C4-2B (cell line): ENCODE data around the gene WDR46.

ENCODE experiments used
- ZFX ChIP-seq: fragments of 450-650 bp; IDR thresholded peaks from 2 replicates; pipeline ENCODE4 v1.6.1; 2017
- TF ChIP-seq, protein P1 (sequence below): fragments of 450-650 bp; conservative IDR thresholded peaks from 2 replicates; pipeline ENCODE4 v1.5.1; 2017; ENCODE audit warnings: mild to moderate bottlenecking

GRCh38 chr6:33295621-33296369, 6.8 kb upstream of the WDR46 start:
- TF ChIP-seq, protein P1, sequence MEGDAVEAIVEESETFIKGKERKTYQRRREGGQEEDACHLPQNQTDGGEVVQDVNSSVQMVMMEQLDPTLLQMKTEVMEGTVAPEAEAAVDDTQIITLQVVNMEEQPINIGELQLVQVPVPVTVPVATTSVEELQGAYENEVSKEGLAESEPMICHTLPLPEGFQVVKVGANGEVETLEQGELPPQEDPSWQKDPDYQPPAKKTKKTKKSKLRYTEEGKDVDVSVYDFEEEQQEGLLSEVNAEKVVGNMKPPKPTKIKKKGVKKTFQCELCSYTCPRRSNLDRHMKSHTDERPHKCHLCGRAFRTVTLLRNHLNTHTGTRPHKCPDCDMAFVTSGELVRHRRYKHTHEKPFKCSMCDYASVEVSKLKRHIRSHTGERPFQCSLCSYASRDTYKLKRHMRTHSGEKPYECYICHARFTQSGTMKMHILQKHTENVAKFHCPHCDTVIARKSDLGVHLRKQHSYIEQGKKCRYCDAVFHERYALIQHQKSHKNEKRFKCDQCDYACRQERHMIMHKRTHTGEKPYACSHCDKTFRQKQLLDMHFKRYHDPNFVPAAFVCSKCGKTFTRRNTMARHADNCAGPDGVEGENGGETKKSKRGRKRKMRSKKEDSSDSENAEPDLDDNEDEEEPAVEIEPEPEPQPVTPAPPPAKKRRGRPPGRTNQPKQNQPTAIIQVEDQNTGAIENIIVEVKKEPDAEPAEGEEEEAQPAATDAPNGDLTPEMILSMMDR = no peak
- no peak for TF ChIP-seq ZFX
